Smooth muscle cell of the pulmonary artery (primary cell): Measurements from ENCODE around the gene CEP135. TPM values are rescaled to one million over a fixed set of nuclear protein-coding genes. Genes with fewer than 3 reads are reported as not detected.

Experiments used
- total RNA-seq: library from RNA; depleted of rRNA; stranded (reverse); fragments of >200 nt; gene quantifications from 2 replicates; pipeline ENCODE4 v1.2.3, GENCODE V29; 2014

Gene CEP135, protein sequence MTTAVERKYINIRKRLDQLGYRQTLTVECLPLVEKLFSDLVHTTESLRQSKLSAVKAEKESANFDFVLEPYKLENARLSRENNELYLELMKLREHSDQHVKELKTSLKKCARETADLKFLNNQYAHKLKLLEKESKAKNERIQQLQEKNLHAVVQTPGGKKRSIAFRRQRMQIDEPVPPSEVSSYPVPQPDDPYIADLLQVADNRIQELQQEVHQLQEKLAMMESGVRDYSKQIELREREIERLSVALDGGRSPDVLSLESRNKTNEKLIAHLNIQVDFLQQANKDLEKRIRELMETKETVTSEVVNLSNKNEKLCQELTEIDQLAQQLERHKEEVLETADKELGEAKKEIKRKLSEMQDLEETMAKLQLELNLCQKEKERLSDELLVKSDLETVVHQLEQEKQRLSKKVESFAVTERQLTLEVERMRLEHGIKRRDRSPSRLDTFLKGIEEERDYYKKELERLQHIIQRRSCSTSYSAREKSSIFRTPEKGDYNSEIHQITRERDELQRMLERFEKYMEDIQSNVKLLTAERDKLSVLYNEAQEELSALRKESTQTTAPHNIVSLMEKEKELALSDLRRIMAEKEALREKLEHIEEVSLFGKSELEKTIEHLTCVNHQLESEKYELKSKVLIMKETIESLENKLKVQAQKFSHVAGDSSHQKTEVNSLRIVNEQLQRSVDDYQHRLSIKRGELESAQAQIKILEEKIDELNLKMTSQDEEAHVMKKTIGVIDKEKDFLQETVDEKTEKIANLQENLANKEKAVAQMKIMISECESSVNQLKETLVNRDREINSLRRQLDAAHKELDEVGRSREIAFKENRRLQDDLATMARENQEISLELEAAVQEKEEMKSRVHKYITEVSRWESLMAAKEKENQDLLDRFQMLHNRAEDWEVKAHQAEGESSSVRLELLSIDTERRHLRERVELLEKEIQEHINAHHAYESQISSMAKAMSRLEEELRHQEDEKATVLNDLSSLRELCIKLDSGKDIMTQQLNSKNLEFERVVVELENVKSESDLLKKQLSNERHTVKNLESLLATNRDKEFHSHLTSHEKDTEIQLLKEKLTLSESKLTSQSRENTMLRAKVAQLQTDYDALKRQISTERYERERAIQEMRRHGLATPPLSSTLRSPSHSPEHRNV
- total RNA-seq, result 6.3 and 7.4 TPM in 2 replicates

DNA sequence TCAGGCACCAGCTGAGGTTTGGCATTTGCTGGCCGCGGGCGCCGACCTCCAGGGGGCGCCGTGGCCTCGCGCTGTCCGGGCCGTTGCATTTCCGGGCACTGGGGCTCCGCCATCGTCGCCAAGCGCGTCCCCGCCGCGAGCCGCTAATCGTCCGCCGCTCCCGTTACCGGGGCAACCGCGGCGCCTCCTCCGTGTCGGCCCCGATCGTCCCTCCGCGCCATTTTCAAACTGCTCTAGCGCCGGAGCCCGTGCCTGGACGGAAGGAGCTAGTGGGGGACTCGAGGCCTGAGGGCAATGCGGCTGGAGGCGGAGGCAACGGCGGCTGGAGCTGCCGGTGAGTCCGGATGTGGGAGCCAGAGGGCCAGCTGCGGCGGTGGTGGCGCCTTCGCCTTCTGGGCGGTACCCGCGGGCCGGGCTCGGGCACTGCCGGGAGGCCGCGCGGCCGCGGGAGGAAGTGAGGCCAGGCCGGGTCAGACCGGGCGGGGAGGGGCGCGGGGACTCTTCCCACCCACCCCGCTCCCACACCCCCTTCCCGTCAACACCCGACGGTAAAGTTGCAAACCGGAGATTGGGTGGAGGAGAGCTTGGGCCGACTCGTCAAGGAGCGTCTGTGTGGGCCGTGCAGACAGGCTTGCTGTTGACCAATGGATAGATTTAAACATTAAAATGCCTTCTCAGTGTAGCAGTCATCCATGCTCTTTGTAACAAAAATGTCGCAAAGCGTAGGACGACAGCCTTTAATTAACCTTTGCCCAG is at the start of gene CEP135:
Gene CEP135 (plus strand): TSS at position 220 of the 756 bp plus-strand sequence. CDS start 3,186 bp downstream, outside the sequence.

Other genes with a start within 250 kb of the CEP135 start
- gene EXOC1L, start 129.2 kb upstream of the CEP135 start, total RNA-seq, result not detected in 2 replicates
- 59.3 and 62.1 TPM in 2 replicates for gene EXOC1, start 95.3 kb upstream of the CEP135 start, total RNA-seq